Prostate gland (tissue), 2 donors: ENCODE measurements around the gene C17orf50.

Source experiments
- CTCF ChIP-seq, 4 experiments: fragments of 200-600 bp in 2 of 4; fragments of 450-650 bp in 2 of 4; sonication (generic) in 2 of 4; IDR thresholded peaks; 1 replicate in 3 of 4; 2 replicates in 1 of 4; pipeline ENCODE4 v1.5.1; 2016 to 2019; ENCODE audit warnings: antibody characterized with exemption in 4 of 4, mild to moderate bottlenecking in 2 of 4, moderate library complexity in 2 of 4
- POLR2A ChIP-seq: fragments of 450-650 bp; IDR thresholded peaks from one replicate; pipeline ENCODE4 v1.6.1; 2016; ENCODE audit warnings: antibody characterized with exemption, mild to moderate bottlenecking
- POLR2AphosphoS5 ChIP-seq: sonication (generic); formaldehyde crosslinking; IDR thresholded peaks from one replicate; pipeline ENCODE4 v1.6.1; 2017; ENCODE audit warnings: antibody characterized with exemption

GRCh38 chr17:35715416-35715815 lies 45.3 kb upstream of the C17orf50 start:
- no peak for TF ChIP-seq CTCF (IDR thresholded peaks at IDR 0.05)
- TF ChIP-seq POLR2A: no peak
- TF ChIP-seq POLR2AphosphoS5: no peak
